Measurements from ENCODE around the gene HERC4. TPM values are rescaled to one million over a fixed set of nuclear protein-coding genes. Genes with fewer than 3 reads are reported as not detected.

Gene HERC4
- total RNA-seq, 1 experiment from 2014 or later: 95.2 TPM

GRCh38 chr10:67936416-67936815 is 138.7 kb downstream of the HERC4 start:
- Mint-ChIP-seq H3K27me3 (ENCODE audit: unreplicated experiment) (no peaks in the 10 kb centered on the region), H3K36me3 (ENCODE audit: insufficient read depth, unreplicated experiment) (peaks cover 53% of the 10 kb centered on the region), H3K4me3 (ENCODE audit: low read depth, unreplicated experiment) (no peak overlapping the region), H3K9me3 (ENCODE audit: low read depth, unreplicated experiment) (no peaks in the 10 kb centered on the region), H3K27ac (ENCODE audit: unreplicated experiment) (no peak overlapping the region), H3K4me1 (ENCODE audit: low read depth, unreplicated experiment) (no peaks in the 10 kb centered on the region)
- CTCF ChIA-PET: no interaction called here
- intact Hi-C loops (cut with micrococcal nuclease; ENCODE audit: unreplicated experiment): no loop called here
- no TSS peak for BruUV-seq (replicated peaks)
- TF ChIP-seq, protein P1, sequence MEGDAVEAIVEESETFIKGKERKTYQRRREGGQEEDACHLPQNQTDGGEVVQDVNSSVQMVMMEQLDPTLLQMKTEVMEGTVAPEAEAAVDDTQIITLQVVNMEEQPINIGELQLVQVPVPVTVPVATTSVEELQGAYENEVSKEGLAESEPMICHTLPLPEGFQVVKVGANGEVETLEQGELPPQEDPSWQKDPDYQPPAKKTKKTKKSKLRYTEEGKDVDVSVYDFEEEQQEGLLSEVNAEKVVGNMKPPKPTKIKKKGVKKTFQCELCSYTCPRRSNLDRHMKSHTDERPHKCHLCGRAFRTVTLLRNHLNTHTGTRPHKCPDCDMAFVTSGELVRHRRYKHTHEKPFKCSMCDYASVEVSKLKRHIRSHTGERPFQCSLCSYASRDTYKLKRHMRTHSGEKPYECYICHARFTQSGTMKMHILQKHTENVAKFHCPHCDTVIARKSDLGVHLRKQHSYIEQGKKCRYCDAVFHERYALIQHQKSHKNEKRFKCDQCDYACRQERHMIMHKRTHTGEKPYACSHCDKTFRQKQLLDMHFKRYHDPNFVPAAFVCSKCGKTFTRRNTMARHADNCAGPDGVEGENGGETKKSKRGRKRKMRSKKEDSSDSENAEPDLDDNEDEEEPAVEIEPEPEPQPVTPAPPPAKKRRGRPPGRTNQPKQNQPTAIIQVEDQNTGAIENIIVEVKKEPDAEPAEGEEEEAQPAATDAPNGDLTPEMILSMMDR (IDR thresholded peaks at IDR 0.05; ENCODE audit: unreplicated experiment): no peak
- DNase-seq: no peak

- DNase-seq: no peak
- H3K27ac Mint-ChIP-seq (ENCODE audit: unreplicated experiment): no peak overlapping the region
- no peaks in the 10 kb centered on the region for H3K4me1 Mint-ChIP-seq (ENCODE audit: low read depth, unreplicated experiment)
- no peaks in the 10 kb centered on the region for H3K9me3 Mint-ChIP-seq (ENCODE audit: low read depth, unreplicated experiment)
- H3K36me3 Mint-ChIP-seq (ENCODE audit: insufficient read depth, unreplicated experiment): peaks cover 47% of the 10 kb centered on the region
- CTCF ChIA-PET: interaction anchor here (0.7 kb wide), 2 partner anchors 9 to 1571 kb away, joined by 3 to 10 read pairs; no protein-coding TSS in a partner anchor
- H3K27me3 Mint-ChIP-seq (ENCODE audit: unreplicated experiment): no peaks in the 10 kb centered on the region
- TF ChIP-seq, protein P1 (IDR thresholded peaks at IDR 0.05; ENCODE audit: unreplicated experiment): no peak
- intact Hi-C loops (cut with micrococcal nuclease; ENCODE audit: unreplicated experiment): no loop called here
- H3K4me3 Mint-ChIP-seq (ENCODE audit: low read depth, unreplicated experiment): no peak overlapping the region
- BruUV-seq (replicated peaks): no TSS peak
Measured at GRCh38 chr10:67935223-67935622, 139.9 kb downstream of the HERC4 start.

DNA sequence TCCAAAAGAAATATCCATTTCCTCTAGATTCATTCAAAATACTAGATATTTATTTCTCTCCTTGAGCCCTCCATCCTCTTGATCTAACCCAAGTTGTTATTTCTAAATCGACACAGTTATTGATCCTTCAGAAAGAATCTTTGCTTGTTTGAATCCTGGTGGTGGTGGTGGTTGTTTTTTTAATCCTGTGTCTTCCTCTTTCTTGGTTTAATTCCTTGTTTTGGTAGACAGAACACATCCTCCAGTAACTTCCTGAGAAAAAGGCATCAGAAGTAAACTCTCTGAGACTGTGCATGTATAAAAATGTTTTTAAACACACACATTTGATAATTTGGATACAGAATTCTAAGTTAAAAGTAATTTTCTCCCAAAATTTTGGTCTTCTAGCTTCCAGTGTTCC is 140.7 kb downstream of the HERC4 start:
- no peaks in the 10 kb centered on the region for H3K27me3 Mint-ChIP-seq (ENCODE audit: unreplicated experiment)
- no peak for DNase-seq
- TF ChIP-seq, protein P1 (IDR thresholded peaks at IDR 0.05; ENCODE audit: unreplicated experiment): no peak
- H3K27ac Mint-ChIP-seq (ENCODE audit: unreplicated experiment): no peak overlapping the region
- H3K36me3 Mint-ChIP-seq (ENCODE audit: insufficient read depth, unreplicated experiment): peaks cover 47% of the 10 kb centered on the region
- BruUV-seq (replicated peaks): no TSS peak
- H3K9me3 Mint-ChIP-seq (ENCODE audit: low read depth, unreplicated experiment): no peaks in the 10 kb centered on the region
- CTCF ChIA-PET: no interaction called here
- intact Hi-C loops (cut with micrococcal nuclease; ENCODE audit: unreplicated experiment): no loop called here
- no peak overlapping the region for H3K4me3 Mint-ChIP-seq (ENCODE audit: low read depth, unreplicated experiment)
- no peaks in the 10 kb centered on the region for H3K4me1 Mint-ChIP-seq (ENCODE audit: low read depth, unreplicated experiment)

- Mint-ChIP-seq H3K36me3 (ENCODE audit: insufficient read depth, unreplicated experiment) (peaks cover 47% of the 10 kb centered on the region), H3K9me3 (ENCODE audit: low read depth, unreplicated experiment) (no peaks in the 10 kb centered on the region), H3K27ac (ENCODE audit: unreplicated experiment) (no peak overlapping the region), H3K4me3 (ENCODE audit: low read depth, unreplicated experiment) (no peak overlapping the region), H3K4me1 (ENCODE audit: low read depth, unreplicated experiment) (no peaks in the 10 kb centered on the region), H3K27me3 (ENCODE audit: unreplicated experiment) (no peaks in the 10 kb centered on the region)
- DNase-seq: no peak
- TF ChIP-seq, protein P1 (IDR thresholded peaks at IDR 0.05; ENCODE audit: unreplicated experiment): no peak
- CTCF ChIA-PET: no interaction called here
- no TSS peak for BruUV-seq (replicated peaks)
- intact Hi-C loops (cut with micrococcal nuclease; ENCODE audit: unreplicated experiment): no loop called here
Measured at GRCh38 chr10:67933199-67933598, 141.9 kb downstream of the HERC4 start.

Data from Calu3 (cell line).